RWPE2 (cell line): ENCODE results near the gene C2orf42.

Experiments
- ATAC-seq: fragments of 200-7000 bp; cut with Tn5 transposase; 3 replicates; pipeline ENCODE4 v1.9.1; 2021; ENCODE audit warnings: low read depth
- DNase-seq: peaks from one replicate; pipeline ENCODE4 v3.0.0-alpha.2; 2020; ENCODE audit warnings: low spot score
- H3K27ac ChIP-seq: fragments of 450-650 bp; 2 replicates; pipeline ENCODE4 v1.5.1; 2017; ENCODE audit warnings: mild to moderate bottlenecking; ENCODE audit not compliant: poor library complexity, severe bottlenecking
- H3K27me3 ChIP-seq: fragments of 250-450 bp; sonication (Bioruptor Pico); 2 replicates; pipeline ENCODE4 v1.5.1; 2021; ENCODE audit warnings: mild to moderate bottlenecking, moderate library complexity; ENCODE audit not compliant: insufficient read depth, poor library complexity, severe bottlenecking
- H3K36me3 ChIP-seq: fragments of 250-450 bp; sonication (Bioruptor Pico); 2 replicates; pipeline ENCODE4 v1.5.1; 2020; ENCODE audit warnings: low read depth, mild to moderate bottlenecking, moderate library complexity
- H3K4me1 ChIP-seq: fragments of 250-450 bp; sonication (Bioruptor Pico); 2 replicates; pipeline ENCODE4 v1.5.1; 2021; ENCODE audit warnings: mild to moderate bottlenecking, moderate library complexity; ENCODE audit not compliant: insufficient read depth, poor library complexity, severe bottlenecking
- H3K4me3 ChIP-seq: fragments of 250-450 bp; sonication (Bioruptor Pico); 2 replicates; pipeline ENCODE4 v1.5.1; 2021; ENCODE audit warnings: mild to moderate bottlenecking, moderate library complexity; ENCODE audit not compliant: severe bottlenecking
- H3K9me3 ChIP-seq: fragments of 250-450 bp; sonication (Bioruptor Pico); 2 replicates; pipeline ENCODE4 v1.5.1; 2021; ENCODE audit warnings: mild to moderate bottlenecking, moderate library complexity; ENCODE audit not compliant: severe bottlenecking
- CTCF ChIP-seq: fragments of 450-650 bp; IDR thresholded peaks from one replicate; pipeline ENCODE4 v1.5.1; 2017; ENCODE audit warnings: mild to moderate bottlenecking, moderate library complexity; ENCODE audit not compliant: poor library complexity, severe bottlenecking

C2orf42 gene

DNA sequence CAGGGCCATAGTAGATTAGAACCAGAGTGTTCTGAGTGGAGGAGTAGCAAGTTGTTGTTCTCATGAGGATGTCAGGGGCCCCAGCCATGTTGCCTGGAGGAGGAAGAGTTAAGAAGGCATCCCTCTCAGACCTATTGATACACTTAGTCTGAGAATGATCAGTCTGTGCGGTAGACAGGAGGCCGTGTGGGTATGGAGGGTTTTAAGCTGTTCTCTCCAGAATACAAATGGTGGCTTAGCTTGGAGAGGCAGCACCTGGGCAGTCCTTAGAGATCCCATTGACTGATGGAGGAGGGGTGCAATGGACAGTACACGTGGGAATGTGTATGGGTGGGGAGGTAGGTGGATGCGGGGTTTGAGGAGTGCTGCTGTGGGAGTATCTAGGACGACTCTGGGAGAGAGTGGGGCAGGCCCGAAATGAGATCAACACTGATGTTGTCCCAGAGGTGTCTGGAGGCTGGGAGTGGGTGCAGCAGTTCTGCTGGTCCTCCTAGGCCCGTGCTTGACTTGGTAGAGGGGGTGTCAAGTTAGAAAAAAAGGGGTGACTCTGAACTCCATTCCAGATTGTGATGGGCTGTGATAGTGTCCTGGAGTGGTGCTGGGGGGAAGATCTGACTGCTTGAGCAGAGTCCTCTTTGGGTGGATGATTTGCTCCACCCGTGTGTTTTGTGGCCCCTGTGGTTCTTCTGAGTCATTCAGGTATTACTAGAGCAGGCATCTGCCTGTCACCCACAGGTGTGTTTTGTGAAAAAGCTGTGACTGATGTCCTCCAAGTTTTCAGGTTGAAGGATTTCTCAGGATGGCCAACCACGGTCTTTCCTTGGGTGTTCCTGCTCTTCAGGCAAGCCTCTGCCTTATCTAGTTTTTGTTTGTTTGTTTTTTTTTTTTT, 44.7 kb downstream of the C2orf42 start:
- peaks cover 8% of the 10 kb centered on the region for H3K36me3 ChIP-seq

DNA sequence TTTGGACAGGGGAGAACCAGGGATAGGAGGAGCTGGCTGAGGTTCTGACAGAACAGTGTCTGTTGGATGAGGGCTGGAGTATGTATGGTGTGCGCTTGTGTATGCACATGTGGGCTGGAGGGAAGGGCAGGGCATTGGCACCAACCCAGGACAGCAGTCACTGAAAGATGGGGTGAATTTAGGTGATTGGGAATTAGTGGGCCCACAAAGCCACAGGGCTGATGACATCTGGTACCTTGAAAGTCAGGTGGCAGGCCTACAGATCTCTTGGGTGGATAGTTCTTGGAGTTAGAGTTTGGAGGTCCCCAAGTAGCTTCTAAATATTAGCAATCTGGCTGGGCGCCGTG, 45.7 kb downstream of the C2orf42 start:
- DNase-seq (no peak), ATAC-seq (no peak)
- TF ChIP-seq CTCF = no peak

More for the DNA sequence above, 44.7 kb downstream of the C2orf42 start:
- H3K4me1 ChIP-seq = peaks cover 5% of the 10 kb centered on the region
- H3K27ac ChIP-seq = no peak overlapping the region
- no peak for TF ChIP-seq CTCF
- no peak overlapping the region for H3K4me3 ChIP-seq
- ATAC-seq (no peak), DNase-seq (no peak)
- no peaks in the 10 kb centered on the region for H3K9me3 ChIP-seq
- no peaks in the 10 kb centered on the region for H3K27me3 ChIP-seq

DNA sequence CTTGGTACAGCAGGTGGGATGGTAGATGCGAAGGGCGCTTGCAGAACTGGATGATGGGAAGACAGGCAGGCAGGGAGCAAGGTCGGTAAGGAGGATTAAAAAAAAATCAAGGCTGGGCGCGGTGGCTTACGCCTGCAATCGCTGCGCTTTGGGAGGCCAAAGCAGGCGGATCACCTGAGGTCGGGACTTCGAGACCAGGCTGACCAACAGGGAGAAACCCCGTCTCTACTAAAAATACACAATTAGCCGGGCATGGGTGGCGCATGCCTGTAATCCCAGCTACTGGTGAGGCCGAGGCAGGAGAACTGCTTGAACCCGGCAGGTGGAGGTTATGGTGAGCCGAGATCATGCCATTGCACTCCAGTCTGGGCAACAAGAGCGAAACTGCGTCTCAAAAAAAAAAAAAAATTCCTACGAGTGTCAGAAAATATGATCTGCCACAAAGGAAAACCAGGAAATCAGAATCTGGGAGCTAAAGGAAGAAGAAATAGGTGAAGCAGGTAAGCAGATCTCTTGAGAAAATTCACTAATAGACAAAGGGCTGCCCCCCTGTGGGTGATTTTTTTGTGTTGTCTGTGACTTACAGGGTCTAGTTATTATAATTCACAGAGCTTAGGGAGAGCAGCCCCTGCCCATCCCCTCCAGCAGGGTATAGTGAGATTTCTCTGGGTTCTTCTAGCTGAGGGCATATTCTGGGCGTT, 46.2 kb downstream of the C2orf42 start:
- Histone ChIP-seq H3K27me3 (no peaks in the 10 kb centered on the region), H3K4me1 (peaks cover 10% of the 10 kb centered on the region), H3K4me3 (no peak overlapping the region), H3K9me3 (no peaks in the 10 kb centered on the region), H3K36me3 (peaks cover under 1% of the 10 kb centered on the region; the same call in 1 of the 2 replicates), H3K27ac (no peak overlapping the region)
- no peak for TF ChIP-seq CTCF
- DNase-seq (no peak), ATAC-seq (no peak)

More for the DNA sequence above, 45.7 kb downstream of the C2orf42 start:
- Histone ChIP-seq H3K4me3 (no peak overlapping the region), H3K4me1 (peaks cover 10% of the 10 kb centered on the region), H3K27ac (no peak overlapping the region), H3K27me3 (no peaks in the 10 kb centered on the region), H3K9me3 (no peaks in the 10 kb centered on the region), H3K36me3 (peaks cover 5% of the 10 kb centered on the region)

DNA sequence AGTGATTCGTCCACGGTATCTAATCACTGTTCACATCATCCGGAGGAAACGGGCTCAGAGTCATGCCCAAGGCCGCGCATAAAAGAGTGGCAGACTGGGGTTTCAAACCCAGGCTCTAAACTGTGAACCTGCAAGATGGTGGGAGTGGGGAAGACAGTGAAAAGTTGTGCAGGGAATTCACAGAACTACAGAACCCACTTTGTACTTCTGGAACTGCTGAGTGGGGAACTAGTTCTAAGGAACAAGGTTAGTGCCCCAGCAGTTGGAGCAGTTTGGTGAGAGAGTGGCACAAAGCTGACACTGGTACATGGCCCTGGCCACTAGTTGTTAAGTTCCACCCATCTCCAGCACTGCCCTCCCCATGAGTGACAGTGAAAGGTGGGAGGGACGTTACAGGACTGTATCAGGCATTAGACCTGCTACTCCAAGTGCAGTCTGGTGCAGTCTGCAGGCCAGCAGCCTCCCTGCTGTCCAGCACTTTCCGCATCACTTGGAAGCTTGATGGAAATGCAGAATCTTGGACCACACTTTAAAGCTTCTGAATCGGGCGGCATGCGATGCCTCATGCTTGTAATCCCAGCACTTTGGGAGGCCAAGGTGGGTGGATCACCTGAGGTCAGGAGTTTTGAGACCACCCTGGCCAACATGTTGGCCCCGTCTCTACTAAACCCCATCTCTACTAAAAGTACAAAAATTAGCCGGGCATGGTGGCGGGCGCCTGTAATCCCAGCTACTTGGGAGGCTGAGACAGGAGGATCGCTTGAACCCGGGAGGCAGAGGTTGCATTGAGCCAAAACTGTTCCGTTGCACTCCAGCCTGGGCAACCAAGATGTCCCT, 47.3 kb downstream of the C2orf42 start:
- DNase-seq (no peak), ATAC-seq (no peak)
- H3K4me3 ChIP-seq = peak overlapping the region; percentile 32
- no peaks in the 10 kb centered on the region for H3K9me3 ChIP-seq
- no peak for TF ChIP-seq CTCF
- H3K36me3 ChIP-seq = no peaks in the 10 kb centered on the region
- peaks cover 10% of the 10 kb centered on the region for H3K4me1 ChIP-seq
- H3K27ac ChIP-seq = peak overlapping the region; percentile 91
- H3K27me3 ChIP-seq = no peaks in the 10 kb centered on the region
